GM12892 (cell line): ENCODE data around the gene CASS4.

ENCODE experiments used
- POLR2A ChIP-seq: IDR thresholded peaks from 2 replicates; pipeline ENCODE4 v1.6.1; 2011; ENCODE audit warnings: low read depth, low read length, control low read depth
- POLR2AphosphoS5 ChIP-seq: IDR thresholded peaks from 2 replicates; pipeline ENCODE4 v1.6.1; 2011; ENCODE audit warnings: low read depth, low read length, control low read depth
- TAF1 ChIP-seq: IDR thresholded peaks from 2 replicates; pipeline ENCODE4 v1.6.1; 2011; ENCODE audit warnings: low read depth, mild to moderate bottlenecking, control low read depth, low read length, borderline replicate concordance

- TF ChIP-seq POLR2A: no peak
- no peak for TF ChIP-seq POLR2AphosphoS5
- no peak for TF ChIP-seq TAF1
These were observed 37.4 kb downstream of the CASS4 start for GRCh38 chr20:56449459-56449858.
